Measurements from ENCODE around the gene IGF1R.

- TF ChIP-seq CREB1 (CRISPR knock-in tag; IDR thresholded peaks at IDR 0.05): no peak
- TF ChIP-seq FOXP1 (CRISPR knock-in tag; IDR thresholded peaks at IDR 0.05; ENCODE audit: borderline replicate concordance): no peak
- TF ChIP-seq ESRRA (CRISPR knock-in tag; IDR thresholded peaks at IDR 0.05; ENCODE audit: borderline replicate concordance): no peak
- TF ChIP-seq CTCF (IDR thresholded peaks at IDR 0.05): no peak
- no peak for TF ChIP-seq CBFB (CRISPR knock-in tag; IDR thresholded peaks at IDR 0.05; ENCODE audit: low read depth)
- no peak for TF ChIP-seq ZNF512 (CRISPR knock-in tag; IDR thresholded peaks at IDR 0.05; ENCODE audit: borderline replicate concordance)
- TF ChIP-seq TCF7 (CRISPR knock-in tag; IDR thresholded peaks at IDR 0.05; ENCODE audit: low read depth): no peak
- TF ChIP-seq ZNF232 (CRISPR knock-in tag; IDR thresholded peaks at IDR 0.05): no peak
- no peak for TF ChIP-seq AFF4 (CRISPR knock-in tag; IDR thresholded peaks at IDR 0.05; ENCODE audit: borderline replicate concordance)
- TF ChIP-seq TP53 (CRISPR knock-in tag; IDR thresholded peaks at IDR 0.05): no peak
- TF ChIP-seq NR3C1 (CRISPR knock-in tag; conservative IDR thresholded peaks at IDR 0.05; ENCODE audit: low read depth): no peak
- no peak for TF ChIP-seq SMAD3 (CRISPR knock-in tag; IDR thresholded peaks at IDR 0.05; ENCODE audit: borderline replicate concordance)
Observed at GRCh38 chr15:98854496-98854895, 206.2 kb downstream of the IGF1R start.

Data from WTC11 (cell line).